Activated naive CD8-positive, alpha-beta T cell treated with anti-CD3 and anti-CD28 coated beads, Interleukin-2, amount 10 ng/mL, durations not matched to agents 7 days and 5 days (primary cell): ENCODE measurements around the gene ANKRD11. TPM values are rescaled to one million over a fixed set of nuclear protein-coding genes. Genes with fewer than 3 reads are reported as not detected.
A peak's percentile ranks its signal among the peaks of the same experiment; 100 is the strongest.
"Not testable (repeated sequence)": the region's sequence is repeated elsewhere in the genome, so short reads cannot be mapped to it uniquely, and the experiment has no call there.

Source experiments
- ATAC-seq: fragments of 150-1000 bp; cut with Tn5 transposase; one replicate; pipeline ENCODE4 v1.10.0; 2021; ENCODE audit warnings: low read depth, moderate library complexity
- POLR2A ChIA-PET: fragments of 350-600 bp; sonication (Branson Sonifier 250); formaldehyde crosslinking; loops from one replicate; lab custom pipeline; 2021; ENCODE audit warnings: antibody characterized with exemption; lab: Charles Lee
- DNase-seq: peaks from one replicate; pipeline ENCODE4 v3.0.0; 2021
- H3K27ac Mint-ChIP-seq: one replicate; pipeline ENCODE4 v1.8.0; 2022; ENCODE audit warnings: mild to moderate bottlenecking, mixed read lengths
- H3K27me3 Mint-ChIP-seq: one replicate; pipeline ENCODE4 v1.8.0; 2022; ENCODE audit warnings: mild to moderate bottlenecking, moderate library complexity, mixed read lengths
- H3K36me3 Mint-ChIP-seq: one replicate; pipeline ENCODE4 v1.8.0; 2021; ENCODE audit warnings: mild to moderate bottlenecking, mixed read lengths
- H3K4me1 Mint-ChIP-seq: one replicate; pipeline ENCODE4 v1.8.0; 2021; ENCODE audit warnings: mixed read lengths
- H3K4me3 Mint-ChIP-seq: one replicate; pipeline ENCODE4 v1.8.0; 2022; ENCODE audit warnings: mild to moderate bottlenecking, moderate library complexity, mixed read lengths
- H3K9me3 Mint-ChIP-seq: one replicate; pipeline ENCODE4 v1.8.0; 2021; ENCODE audit warnings: mixed read lengths
- total RNA-seq, 2 experiments: library from RNA; stranded (reverse); gene quantifications; one replicate each; pipeline ENCODE4 v1.2.3, GENCODE V29; 2021

ANKRD11 gene
- total RNA-seq, 2 experiments from 2014 or later = 213 to 217 TPM

DNA sequence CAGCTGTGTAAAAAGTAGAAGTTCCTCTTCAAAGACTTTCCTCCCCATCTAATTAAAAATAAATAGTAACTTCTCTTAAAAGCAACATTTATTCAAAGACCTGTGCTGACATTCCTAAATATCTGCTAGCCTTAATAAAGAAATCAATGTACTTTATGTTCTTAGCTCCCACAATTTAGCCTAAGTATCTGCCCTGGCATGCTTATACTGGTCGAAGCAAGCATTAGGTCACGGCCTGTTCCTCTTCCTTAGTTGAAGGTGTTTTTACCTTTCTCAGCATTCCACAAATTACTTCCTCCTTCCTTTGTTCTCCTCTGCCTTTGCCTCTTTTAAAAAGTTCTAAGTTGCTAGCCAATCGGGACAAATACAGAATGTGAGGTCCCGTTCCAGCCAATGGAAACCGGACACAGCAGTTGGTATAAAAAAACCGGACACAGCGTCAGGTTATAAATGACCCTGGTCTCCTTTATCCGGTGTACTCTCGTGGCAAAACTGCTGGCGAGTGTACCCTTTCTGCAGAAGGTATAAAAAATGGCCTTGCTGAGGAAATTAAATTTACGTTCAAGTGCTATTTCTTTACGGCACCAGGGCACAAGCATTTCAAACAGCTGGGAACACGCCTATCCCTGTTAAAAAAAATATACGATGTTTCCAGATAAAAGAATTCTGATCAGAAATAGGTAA is 127.7 kb downstream of the ANKRD11 start:
- peak overlapping the region; percentile 87 for H3K27ac Mint-ChIP-seq
- POLR2A ChIA-PET = interaction anchor here (2.3 kb wide), 1 partner anchor 127 kb away, joined by 11 read pairs; no protein-coding TSS in a partner anchor
- H3K4me3 Mint-ChIP-seq, H3K36me3 Mint-ChIP-seq, H3K9me3 Mint-ChIP-seq, H3K27me3 Mint-ChIP-seq, DNase-seq, ATAC-seq: not testable (repeated sequence)
- peaks cover 77% of the 10 kb centered on the region for H3K4me1 Mint-ChIP-seq

DNA sequence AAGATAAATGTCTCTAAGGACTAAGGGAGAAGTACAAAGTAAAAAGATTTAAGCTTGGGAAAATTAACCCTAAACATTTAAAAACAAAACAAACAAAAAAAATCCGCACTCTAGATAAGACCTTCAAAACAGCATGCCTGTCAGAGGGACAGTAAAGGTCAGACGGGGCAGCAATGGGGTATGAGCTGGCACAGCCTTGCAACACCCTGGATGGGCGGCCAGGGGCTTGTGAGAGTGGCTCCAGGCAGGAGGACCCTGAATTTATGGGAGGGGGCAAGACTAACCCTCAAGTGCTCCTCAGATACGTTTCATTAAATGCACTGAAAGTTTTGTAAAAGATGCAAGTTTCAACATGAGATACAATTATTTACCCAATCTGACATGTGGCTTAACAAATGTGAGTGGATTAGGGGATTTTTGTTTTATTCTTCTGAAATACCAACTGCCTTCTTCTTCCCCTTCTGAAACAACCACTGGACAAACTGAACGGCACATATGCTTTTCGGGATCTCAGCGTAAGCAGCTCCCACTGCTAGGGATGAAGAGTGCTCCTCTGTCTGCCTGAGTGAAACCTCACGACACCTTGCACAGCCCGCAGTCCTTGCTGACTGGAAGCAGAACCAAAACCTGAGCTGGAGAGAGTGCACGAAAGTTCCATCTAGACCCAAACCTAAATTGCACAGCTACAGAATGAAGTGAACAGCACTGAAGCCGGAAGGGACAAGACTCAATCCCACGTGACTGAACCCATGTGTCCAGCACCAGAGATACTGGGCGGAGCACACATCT is 128.4 kb downstream of the ANKRD11 start:
- Mint-ChIP-seq H3K4me3 (peak overlapping the region; percentile 79), H3K9me3 (no peaks in the 10 kb centered on the region), H3K4me1 (peaks cover 80% of the 10 kb centered on the region), H3K27ac (peak overlapping the region; percentile 87), H3K36me3 (peaks cover 7% of the 10 kb centered on the region), H3K27me3 (no peaks in the 10 kb centered on the region)
- DNase-seq = no peak
- no peak for ATAC-seq
- POLR2A ChIA-PET = interaction anchor here (0.5 to 2.7 kb wide), 5 partner anchors 18 to 127 kb away, joined by 3 to 11 read pairs (median 7); no protein-coding TSS in a partner anchor

DNA sequence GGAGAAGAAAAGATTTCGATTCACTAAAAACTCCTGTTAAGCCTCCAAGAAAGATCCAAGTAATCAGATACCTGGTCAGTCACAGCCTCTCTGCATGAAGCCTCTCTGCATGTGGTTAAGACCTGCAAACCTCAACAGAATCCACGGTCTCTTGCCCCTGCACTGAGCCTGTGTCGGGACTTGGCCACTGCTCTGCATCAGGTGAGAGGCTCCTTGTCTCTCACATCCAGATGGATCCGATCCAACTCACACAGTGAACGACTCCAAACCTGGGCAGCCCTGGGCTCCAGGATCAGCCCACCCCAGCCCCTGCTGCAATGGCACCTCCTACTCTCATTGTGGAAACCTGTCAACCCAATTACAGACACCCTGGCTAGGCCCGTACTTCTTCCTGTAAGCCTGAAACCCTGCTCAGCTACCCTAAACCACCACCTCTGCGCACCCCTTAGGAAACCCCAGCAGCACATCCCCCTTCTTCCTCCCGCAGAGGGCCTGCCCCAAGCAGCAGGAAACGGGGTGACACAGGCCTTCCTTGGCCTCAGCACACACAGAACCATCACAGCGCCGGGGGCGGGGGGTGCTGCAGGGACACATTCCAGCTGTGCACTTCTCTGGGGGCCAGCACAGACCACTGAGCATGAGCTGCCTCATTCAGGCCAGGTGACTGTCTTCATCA is 129.5 kb downstream of the ANKRD11 start:
- peak; percentile 79 for DNase-seq
- H3K4me1 Mint-ChIP-seq = peaks cover 80% of the 10 kb centered on the region
- peak; percentile 90 for ATAC-seq
- peaks cover 10% of the 10 kb centered on the region for H3K36me3 Mint-ChIP-seq
- H3K9me3 Mint-ChIP-seq = no peaks in the 10 kb centered on the region
- POLR2A ChIA-PET = interaction anchor here (0.8 to 2.7 kb wide), 4 partner anchors 19 to 128 kb away, joined by 3 to 11 read pairs (median 8); no protein-coding TSS in a partner anchor
- no peaks in the 10 kb centered on the region for H3K27me3 Mint-ChIP-seq
- H3K27ac Mint-ChIP-seq = peak overlapping the region; percentile 87
- H3K4me3 Mint-ChIP-seq = peak overlapping the region; percentile 79

DNA sequence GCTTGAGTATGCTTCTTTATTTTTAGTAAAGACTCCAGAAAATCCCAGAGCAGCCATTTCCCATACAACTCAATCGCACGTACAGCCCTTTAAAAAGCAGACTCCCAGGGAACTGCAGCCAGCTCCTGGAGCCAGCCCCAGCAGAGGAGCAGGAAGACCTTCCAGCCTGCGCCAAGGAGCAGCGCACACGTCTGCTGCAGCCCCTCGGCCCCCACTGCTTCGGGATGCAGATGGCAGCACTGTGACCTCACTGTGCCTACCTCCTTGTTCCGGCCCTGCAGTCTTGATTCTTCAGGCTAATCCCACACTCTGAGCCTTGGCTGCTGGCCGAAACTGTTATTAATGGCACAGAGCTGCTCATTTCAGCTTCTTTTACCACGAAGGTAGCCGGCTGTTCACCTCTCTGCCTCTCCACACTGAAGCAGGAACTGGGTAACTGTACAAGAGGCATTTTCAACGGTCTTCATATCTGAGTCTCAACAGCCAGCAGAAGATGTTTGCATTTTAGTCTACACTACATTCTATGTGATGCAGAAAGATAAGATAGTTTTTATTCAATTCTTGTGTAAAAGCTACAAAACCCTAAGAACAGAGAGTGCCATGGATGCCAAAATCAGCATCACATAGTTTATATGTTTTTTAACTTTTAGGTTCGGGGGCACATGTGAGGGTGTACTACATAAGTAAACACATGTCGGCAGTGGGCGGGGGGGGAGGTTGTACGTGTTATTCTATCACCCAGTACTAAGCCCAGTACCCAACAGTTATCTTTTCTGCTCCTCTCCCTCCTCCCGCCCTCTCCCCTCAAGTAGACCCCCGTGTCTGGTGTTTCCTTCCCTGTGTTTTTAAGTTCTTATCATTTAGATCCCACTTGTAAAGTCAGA is 130.9 kb downstream of the ANKRD11 start:
- Mint-ChIP-seq H3K27me3 (no peaks in the 10 kb centered on the region), H3K9me3 (no peaks in the 10 kb centered on the region), H3K36me3 (peaks cover 11% of the 10 kb centered on the region), H3K4me3 (peak overlapping the region; percentile 79), H3K4me1 (peaks cover 84% of the 10 kb centered on the region), H3K27ac (peak overlapping the region; percentile 87)
- DNase-seq (no peak), ATAC-seq (no peak)
- POLR2A ChIA-PET = interaction anchor here (1.1 to 2.7 kb wide), 2 partner anchors 43 to 129 kb away, joined by 3 to 10 read pairs; no protein-coding TSS in a partner anchor

DNA sequence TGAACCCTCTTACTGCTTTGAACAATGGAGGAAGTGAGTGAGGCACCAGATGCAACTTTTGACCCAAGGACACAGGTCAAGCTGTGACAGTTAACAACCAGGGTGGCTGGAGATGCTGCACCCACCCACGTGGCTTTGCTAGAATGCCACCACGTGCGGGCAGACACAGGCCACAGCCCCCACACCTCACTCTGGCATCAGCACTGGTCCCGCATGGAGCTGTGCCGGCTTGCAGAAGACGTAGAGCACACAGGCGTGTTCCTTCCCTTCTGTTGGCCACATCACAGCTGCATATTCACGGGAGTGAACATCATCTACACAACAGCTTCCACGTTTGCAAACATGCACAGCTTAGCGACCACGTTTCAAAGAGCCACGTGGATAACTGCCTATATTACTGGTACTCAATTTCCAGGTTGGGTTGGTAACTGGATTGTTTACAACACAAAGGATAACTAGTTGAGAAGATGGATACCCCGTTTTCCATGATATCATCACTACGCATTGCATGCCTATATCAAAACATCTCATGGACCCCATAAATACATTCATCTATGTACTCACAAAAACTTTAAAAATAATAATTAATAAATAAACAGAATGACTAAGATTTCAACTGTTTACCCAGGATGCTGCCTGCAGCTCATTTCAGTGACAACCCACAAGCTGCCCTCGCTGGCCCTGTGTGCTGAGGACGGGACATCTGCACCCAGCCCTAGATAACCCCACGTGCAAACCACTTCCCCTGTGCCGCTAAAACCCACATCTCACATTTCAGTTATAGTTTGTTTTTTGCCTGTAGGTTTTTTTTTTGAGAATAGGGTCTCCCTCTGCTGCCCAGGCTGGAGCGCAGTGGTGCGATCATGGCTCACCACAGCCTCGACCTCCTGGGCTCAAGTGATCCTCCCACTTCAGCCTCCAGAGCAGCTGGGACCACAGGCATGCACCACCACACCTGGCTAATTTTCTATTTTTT is 132.0 kb downstream of the ANKRD11 start:
- Mint-ChIP-seq H3K4me1 (peaks cover 82% of the 10 kb centered on the region), H3K9me3 (no peaks in the 10 kb centered on the region), H3K27me3 (no peaks in the 10 kb centered on the region), H3K36me3 (peaks cover 11% of the 10 kb centered on the region), H3K27ac (peak overlapping the region; percentile 87), H3K4me3 (peak overlapping the region; percentile 79)
- peak; percentile 65 for DNase-seq
- ATAC-seq = peak; percentile 31
- POLR2A ChIA-PET = interaction anchor here (0.6 to 1.5 kb wide), 8 partner anchors 8 to 201 kb away, joined by 3 to 5 read pairs (median 4); partner anchors contain the start of gene SPG7

DNA sequence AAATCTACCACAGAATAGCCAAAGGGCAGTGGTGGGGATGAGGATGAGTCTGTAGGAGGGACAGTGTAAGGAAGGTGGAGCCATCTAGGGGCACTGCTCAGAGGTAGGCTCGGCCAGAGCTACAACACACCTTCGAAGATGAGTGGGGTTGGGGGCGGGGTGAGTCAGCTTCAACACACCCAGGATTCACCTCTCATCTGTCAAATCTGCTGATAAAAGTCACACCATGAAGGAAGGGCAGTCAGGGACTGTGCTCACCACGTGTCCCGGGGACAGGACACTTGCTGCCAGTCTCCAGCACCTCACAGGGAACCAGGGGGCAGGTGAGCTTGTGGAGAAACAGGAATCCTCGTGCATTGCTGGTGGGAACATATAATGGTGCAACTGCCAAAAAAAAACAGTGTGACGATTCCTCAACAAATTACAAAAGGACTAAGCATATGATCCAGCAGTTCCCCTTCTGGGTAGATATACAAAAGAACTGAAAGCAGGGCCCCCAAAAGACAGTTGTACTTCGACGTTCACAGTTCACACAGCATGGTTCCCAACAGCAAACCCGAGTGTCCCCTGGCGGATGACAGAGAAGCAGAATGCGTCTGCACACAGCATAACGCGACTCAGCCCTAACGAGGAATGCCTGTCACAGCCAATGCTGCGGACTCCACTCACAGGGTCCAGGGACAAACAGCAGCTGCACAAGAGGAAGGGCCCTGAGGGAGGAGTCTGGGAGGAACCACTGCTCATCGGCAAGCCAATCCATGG is 133.1 kb downstream of the ANKRD11 start:
- no peak for DNase-seq
- Mint-ChIP-seq H3K27me3 (no peaks in the 10 kb centered on the region), H3K4me3 (peak overlapping the region; percentile 79), H3K27ac (peak overlapping the region; percentile 50), H3K4me1 (peaks cover 87% of the 10 kb centered on the region), H3K9me3 (no peaks in the 10 kb centered on the region), H3K36me3 (peaks cover 14% of the 10 kb centered on the region)
- ATAC-seq = no peak
- POLR2A ChIA-PET = interaction anchor here (0.5 to 1.5 kb wide), 5 partner anchors 15 to 51 kb away, joined by 3 to 5 read pairs (median 3); no protein-coding TSS in a partner anchor

DNA sequence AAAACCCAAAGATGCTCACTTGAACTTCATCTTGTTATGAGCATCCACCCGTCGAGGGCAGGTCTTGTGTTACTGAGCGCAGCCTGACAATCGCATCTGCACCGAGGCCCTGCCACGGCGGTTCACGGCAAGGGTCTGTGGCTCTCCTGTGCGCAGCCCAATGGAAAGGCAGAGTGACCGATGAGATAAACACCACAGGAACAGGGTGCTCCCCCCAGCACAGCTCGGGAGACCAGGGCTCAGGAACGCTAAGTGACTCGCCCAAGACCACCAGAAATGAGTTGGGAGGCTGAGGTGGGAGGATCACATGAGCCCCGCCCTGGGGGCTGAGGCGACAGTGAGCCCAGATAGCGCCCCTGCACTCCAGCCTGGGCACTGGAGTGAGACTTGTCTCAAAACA is 134.7 kb downstream of the ANKRD11 start:
- no peak overlapping the region for H3K27ac Mint-ChIP-seq
- H3K4me3 Mint-ChIP-seq = no peak overlapping the region

DNA sequence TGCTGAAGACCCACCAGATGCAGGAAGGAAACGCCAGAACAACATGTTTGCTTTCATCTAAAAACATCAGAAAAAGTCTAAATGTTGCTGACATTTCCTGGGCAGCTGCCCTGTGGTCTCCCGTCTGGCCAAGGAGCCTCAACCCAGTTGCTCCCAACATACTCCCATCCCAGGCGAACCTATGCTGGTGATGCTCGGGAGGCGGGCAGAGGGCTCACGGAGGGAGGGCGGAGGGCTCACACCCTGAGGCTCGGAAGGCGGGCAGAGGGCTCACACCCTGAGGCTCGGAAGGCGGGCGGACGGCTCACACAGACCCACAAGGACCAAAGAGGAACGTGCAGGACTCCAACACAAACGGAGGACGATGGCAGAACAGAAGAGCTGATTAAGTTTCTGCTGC is 135.4 kb downstream of the ANKRD11 start:
- Mint-ChIP-seq H3K36me3 (peaks cover 23% of the 10 kb centered on the region), H3K4me3 (no peak overlapping the region)
- POLR2A ChIA-PET = no interaction called here

More for the DNA sequence above, 134.7 kb downstream of the ANKRD11 start:
- Mint-ChIP-seq H3K9me3 (no peaks in the 10 kb centered on the region), H3K36me3 (peaks cover 20% of the 10 kb centered on the region), H3K27me3 (no peaks in the 10 kb centered on the region), H3K4me1 (peaks cover 85% of the 10 kb centered on the region)
- POLR2A ChIA-PET = interaction anchor here (1.1 kb wide), 1 partner anchor 53 kb away, joined by 3 read pairs; no protein-coding TSS in a partner anchor
- no peak for ATAC-seq
- DNase-seq = no peak

DNA sequence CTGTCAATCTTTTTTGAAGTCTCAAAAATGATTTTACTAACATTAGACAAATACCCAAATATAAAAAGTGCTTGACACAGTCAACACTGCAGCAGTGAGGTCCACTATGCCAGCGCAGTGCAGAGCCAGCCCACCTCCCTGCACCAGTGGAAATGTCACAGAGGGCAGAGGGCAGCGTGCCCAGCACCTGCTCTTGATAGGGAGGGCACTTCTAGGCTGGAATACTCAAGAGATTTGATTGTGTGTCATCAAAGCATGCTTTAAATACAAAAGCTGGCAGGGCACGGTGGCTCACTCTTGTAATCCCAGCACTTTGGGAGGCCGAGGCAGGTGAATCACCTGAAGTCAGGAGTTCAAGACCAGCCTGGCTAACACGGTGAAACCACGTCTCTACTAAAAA is 136.0 kb downstream of the ANKRD11 start:
- H3K4me1 Mint-ChIP-seq = peaks cover 85% of the 10 kb centered on the region
- ATAC-seq (no peak), DNase-seq (no peak)
- no peaks in the 10 kb centered on the region for H3K27me3 Mint-ChIP-seq
- no peak overlapping the region for H3K4me3 Mint-ChIP-seq
- H3K27ac Mint-ChIP-seq = no peak overlapping the region
- H3K36me3 Mint-ChIP-seq = peaks cover 25% of the 10 kb centered on the region
- H3K9me3 Mint-ChIP-seq = no peaks in the 10 kb centered on the region
- POLR2A ChIA-PET = interaction anchor here (0.6 kb wide), 1 partner anchor 18 kb away, joined by 4 read pairs; no protein-coding TSS in a partner anchor

More for the DNA sequence above, 135.4 kb downstream of the ANKRD11 start:
- Mint-ChIP-seq H3K27ac (no peak overlapping the region), H3K4me1 (peaks cover 85% of the 10 kb centered on the region), H3K9me3 (no peaks in the 10 kb centered on the region), H3K27me3 (no peaks in the 10 kb centered on the region)
- ATAC-seq = no peak
- DNase-seq = no peak

DNA sequence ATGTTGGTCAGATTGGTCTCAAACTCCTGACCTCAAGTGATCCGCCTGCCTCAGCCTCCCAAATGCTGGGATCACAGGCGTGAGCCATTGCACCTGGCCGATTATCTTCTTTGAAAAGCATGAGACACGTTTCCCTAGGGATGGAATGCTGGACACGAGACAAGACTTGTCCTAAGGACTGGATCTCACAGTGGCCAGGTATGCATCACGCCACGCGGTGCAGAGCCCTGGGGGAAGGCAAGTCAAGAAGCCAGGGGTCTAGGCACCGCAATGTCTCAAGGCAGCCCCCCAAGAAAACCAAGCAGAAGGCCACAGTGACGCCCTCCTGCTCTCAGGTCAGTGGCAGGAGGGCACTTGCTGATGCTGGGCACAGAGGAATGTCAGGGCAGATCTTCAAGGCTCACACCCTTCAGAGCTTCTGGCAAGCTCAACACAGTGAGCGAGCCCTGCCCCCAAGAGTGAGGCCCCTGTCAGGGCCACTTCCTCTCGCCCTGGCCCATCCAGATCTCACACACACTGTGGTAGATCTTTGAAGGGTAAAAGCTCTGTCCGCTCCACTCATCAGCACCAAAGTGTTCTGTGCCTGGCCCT is 138.2 kb downstream of the ANKRD11 start:
- Mint-ChIP-seq H3K4me1 (peaks cover 72% of the 10 kb centered on the region), H3K4me3 (peak overlapping the region; percentile 56), H3K36me3 (peaks cover 22% of the 10 kb centered on the region), H3K27ac (peak overlapping the region; percentile 52), H3K9me3 (no peaks in the 10 kb centered on the region), H3K27me3 (no peaks in the 10 kb centered on the region)
- no peak for DNase-seq
- POLR2A ChIA-PET = interaction anchor here (1.1 to 1.3 kb wide), 2 partner anchors 35 to 57 kb away, joined by 3 to 4 read pairs; no protein-coding TSS in a partner anchor
- ATAC-seq = peak; percentile 51
